ENCODE results near the gene TRPC5OS. TPM values are rescaled to one million over a fixed set of nuclear protein-coding genes. Genes with fewer than 3 reads are reported as not detected.

Gene TRPC5OS
- total and polyA plus RNA-seq, 2 of the 4 experiments (the other 2 are of a cell fraction) = not detected

DNA sequence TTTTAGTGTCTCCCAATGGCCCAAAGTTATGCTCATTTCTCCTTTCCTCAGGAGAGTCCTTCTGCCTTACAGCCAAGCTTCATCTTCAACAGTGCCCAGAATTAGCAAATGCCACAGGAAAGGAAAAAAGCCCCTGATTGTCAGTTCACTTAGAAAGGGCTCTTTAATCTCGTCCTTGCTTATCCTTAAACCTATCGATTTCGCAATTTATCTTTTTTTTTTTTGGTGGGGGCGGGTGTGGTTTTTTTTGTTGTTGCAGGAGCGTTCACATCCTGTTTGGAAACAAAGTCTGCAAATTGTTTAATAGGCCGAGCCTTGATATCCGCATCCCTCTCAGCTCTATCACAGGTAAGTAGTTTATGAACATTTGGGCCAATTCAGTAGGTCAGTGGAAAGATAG, 20.2 kb downstream of the TRPC5OS start:
- intact Hi-C loops (cut with micrococcal nuclease) (no loop called here), dilution Hi-C loops (cut with HindIII; ENCODE audit: low sequenced_read_pairs, unreplicated experiment) (no loop called here), in situ Hi-C loops (cut with MboI; ENCODE audit: low sequenced_read_pairs) (no loop called here)
- no peak overlapping the region for H4K91ac ChIP-seq (ENCODE audit: insufficient read depth, low read depth, low read length)
- no peaks in the 10 kb centered on the region for H3K4me1 ChIP-seq (ENCODE audit: control insufficient read depth, insufficient read depth, low read length)
- no peak overlapping the region for H3K14ac ChIP-seq (replicated peaks; ENCODE audit: low read depth, low read length)
- no peak overlapping the region for H3K4me3 ChIP-seq (ENCODE audit: insufficient read depth, low read depth, low read length)
- peaks cover 3% of the 10 kb centered on the region for H3K27me3 ChIP-seq (ENCODE audit: control insufficient read depth, insufficient read depth, low read length)
- no peak overlapping the region for H3K56ac ChIP-seq (ENCODE audit: extremely low read depth, insufficient read depth, low read length)
- no peak overlapping the region for H2AK5ac ChIP-seq (ENCODE audit: low read depth, low read length)
- no peak overlapping the region for H3K9ac ChIP-seq (ENCODE audit: low read depth, low read length)
- WGBS, 2 experiments (ENCODE audit: extremely low coverage in 2 of 2, insufficient read length in 1 of 2) = no CpG with 5 or more reads among the region's 7 CpGs
- no peak overlapping the region for H2AFZ ChIP-seq (replicated peaks; ENCODE audit: low read length, poor library complexity)
- no peaks in the 10 kb centered on the region for H3K9me3 ChIP-seq (ENCODE audit: control insufficient read depth, insufficient read depth, low read length)
- TF ChIP-seq CHD1 (IDR thresholded peaks at IDR 0.05; ENCODE audit: low read depth, low read length) (no peak), BHLHE40 (IDR thresholded peaks at IDR 0.05; ENCODE audit: low read depth, low read length) (no peak), FOS (IDR thresholded peaks at IDR 0.05; ENCODE audit: low read depth, low read length) (no peak), RAD21 (IDR thresholded peaks at IDR 0.05; ENCODE audit: low read length) (no peak), NFE2L2 (IDR thresholded peaks at IDR 0.05; ENCODE audit: low read depth, low read length) (no peak), CEBPB (IDR thresholded peaks at IDR 0.05; ENCODE audit: low read depth, low read length) (peak; percentile 45; the same call in 1 of the 2 replicates), RFX5 (IDR thresholded peaks at IDR 0.05; ENCODE audit: low read depth, low read length) (no peak)
- TF ChIP-seq, protein P1, sequence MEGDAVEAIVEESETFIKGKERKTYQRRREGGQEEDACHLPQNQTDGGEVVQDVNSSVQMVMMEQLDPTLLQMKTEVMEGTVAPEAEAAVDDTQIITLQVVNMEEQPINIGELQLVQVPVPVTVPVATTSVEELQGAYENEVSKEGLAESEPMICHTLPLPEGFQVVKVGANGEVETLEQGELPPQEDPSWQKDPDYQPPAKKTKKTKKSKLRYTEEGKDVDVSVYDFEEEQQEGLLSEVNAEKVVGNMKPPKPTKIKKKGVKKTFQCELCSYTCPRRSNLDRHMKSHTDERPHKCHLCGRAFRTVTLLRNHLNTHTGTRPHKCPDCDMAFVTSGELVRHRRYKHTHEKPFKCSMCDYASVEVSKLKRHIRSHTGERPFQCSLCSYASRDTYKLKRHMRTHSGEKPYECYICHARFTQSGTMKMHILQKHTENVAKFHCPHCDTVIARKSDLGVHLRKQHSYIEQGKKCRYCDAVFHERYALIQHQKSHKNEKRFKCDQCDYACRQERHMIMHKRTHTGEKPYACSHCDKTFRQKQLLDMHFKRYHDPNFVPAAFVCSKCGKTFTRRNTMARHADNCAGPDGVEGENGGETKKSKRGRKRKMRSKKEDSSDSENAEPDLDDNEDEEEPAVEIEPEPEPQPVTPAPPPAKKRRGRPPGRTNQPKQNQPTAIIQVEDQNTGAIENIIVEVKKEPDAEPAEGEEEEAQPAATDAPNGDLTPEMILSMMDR (conservative IDR thresholded peaks at IDR 0.05; ENCODE audit: low read depth, low read length) = no peak
- H4K20me1 ChIP-seq (ENCODE audit: insufficient read depth, low read length) = no peaks in the 10 kb centered on the region
- H4K5ac ChIP-seq (ENCODE audit: low read depth, low read length) = no peak overlapping the region
- no TSS peak for BruUV-seq (replicated peaks)
- no peak overlapping the region for H2BK5ac ChIP-seq (ENCODE audit: low read depth, low read length, poor library complexity, severe bottlenecking)
- no peak overlapping the region for H4K8ac ChIP-seq (ENCODE audit: low read depth in 2 of 2, low read length in 2 of 2)
- H2BK120ac ChIP-seq (ENCODE audit: low read depth, low read length) = no peak overlapping the region
- ATAC-seq (ENCODE audit: low read depth) = no peak
- no peak overlapping the region for H3K4me2 ChIP-seq (ENCODE audit: low read depth, low read length)
- no peak overlapping the region for H3K4ac ChIP-seq (ENCODE audit: low read depth, low read length)
- ChIA-PET CTCF (no interaction called here), POLR2A (ENCODE audit: unreplicated experiment) (interaction anchor here (0.7 kb wide), 1 partner anchor 11 kb away, joined by 3 read pairs; no protein-coding TSS in a partner anchor)
- H2BK20ac ChIP-seq (ENCODE audit: low read depth, low read length) = no peak overlapping the region
- H3K18ac ChIP-seq (ENCODE audit: low read depth, low read length) = no peak overlapping the region
- no peaks in the 10 kb centered on the region for H3K9me1 ChIP-seq (ENCODE audit: insufficient read depth, low read length)
- no peaks in the 10 kb centered on the region for H3K36me3 ChIP-seq (ENCODE audit: control insufficient read depth, insufficient read depth, low read length)
- no peak overlapping the region for H3K27ac ChIP-seq (ENCODE audit: insufficient read depth, low read length)
- H2BK15ac ChIP-seq (ENCODE audit: low read depth, low read length) = no peak overlapping the region
- no peak overlapping the region for H3K23ac ChIP-seq (ENCODE audit: low read depth, low read length)
- DNase-seq = no peak
- no peaks in the 10 kb centered on the region for H3K79me1 ChIP-seq (ENCODE audit: low read depth in 1 of 2, low read length in 2 of 2)
- H2AK9ac ChIP-seq (replicated peaks; ENCODE audit: low read depth, low read length, poor library complexity) = no peak overlapping the region
